Measurements from ENCODE around the gene TBC1D22A.

TBC1D22A gene

DNA sequence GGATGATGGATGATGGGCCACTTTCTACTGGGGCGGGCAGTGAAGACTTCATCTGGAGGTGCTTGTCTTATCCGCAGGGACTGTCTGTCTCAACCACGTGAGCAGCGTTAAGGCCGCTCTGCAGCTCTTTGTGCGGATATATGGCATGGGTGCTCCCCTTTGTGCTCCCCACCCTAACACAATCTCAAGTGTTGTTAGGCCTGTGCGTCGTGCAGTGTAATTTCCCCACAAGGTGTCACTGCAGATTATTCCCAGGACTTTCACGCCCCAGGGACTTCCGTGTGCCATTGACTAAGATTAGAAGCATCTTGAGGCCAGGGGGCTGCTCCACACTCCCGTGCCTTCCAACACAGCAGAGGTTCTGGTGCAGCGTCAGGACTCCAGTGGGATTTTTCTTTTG lies 65.3 kb downstream of the TBC1D22A start:
- Histone ChIP-seq H2AFZ (ENCODE audit: low read depth) (no peak overlapping the region), H4K20me1 (ENCODE audit: insufficient read depth) (no peaks in the 10 kb centered on the region), H3K9ac (no peak overlapping the region), H3K27ac (no peak overlapping the region), H3K4me2 (no peak overlapping the region), H3K4me3 (IDR thresholded peaks at IDR 0.05; ENCODE audit: insufficient read depth, low read depth, low read length) (no peak overlapping the region), H3K36me3 (ENCODE audit: insufficient read depth) (no peaks in the 10 kb centered on the region), H3K4me1 (ENCODE audit: low read depth, poor library complexity, severe bottlenecking) (no peaks in the 10 kb centered on the region), H3K79me2 (ENCODE audit: insufficient read depth, low read depth) (no peaks in the 10 kb centered on the region), H3K27me3 (ENCODE audit: insufficient read depth, low read depth) (no peaks in the 10 kb centered on the region)
- TF ChIP-seq, protein P1, sequence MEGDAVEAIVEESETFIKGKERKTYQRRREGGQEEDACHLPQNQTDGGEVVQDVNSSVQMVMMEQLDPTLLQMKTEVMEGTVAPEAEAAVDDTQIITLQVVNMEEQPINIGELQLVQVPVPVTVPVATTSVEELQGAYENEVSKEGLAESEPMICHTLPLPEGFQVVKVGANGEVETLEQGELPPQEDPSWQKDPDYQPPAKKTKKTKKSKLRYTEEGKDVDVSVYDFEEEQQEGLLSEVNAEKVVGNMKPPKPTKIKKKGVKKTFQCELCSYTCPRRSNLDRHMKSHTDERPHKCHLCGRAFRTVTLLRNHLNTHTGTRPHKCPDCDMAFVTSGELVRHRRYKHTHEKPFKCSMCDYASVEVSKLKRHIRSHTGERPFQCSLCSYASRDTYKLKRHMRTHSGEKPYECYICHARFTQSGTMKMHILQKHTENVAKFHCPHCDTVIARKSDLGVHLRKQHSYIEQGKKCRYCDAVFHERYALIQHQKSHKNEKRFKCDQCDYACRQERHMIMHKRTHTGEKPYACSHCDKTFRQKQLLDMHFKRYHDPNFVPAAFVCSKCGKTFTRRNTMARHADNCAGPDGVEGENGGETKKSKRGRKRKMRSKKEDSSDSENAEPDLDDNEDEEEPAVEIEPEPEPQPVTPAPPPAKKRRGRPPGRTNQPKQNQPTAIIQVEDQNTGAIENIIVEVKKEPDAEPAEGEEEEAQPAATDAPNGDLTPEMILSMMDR (conservative IDR thresholded peaks at IDR 0.05; ENCODE audit: low read depth, low read length): no peak

DNA sequence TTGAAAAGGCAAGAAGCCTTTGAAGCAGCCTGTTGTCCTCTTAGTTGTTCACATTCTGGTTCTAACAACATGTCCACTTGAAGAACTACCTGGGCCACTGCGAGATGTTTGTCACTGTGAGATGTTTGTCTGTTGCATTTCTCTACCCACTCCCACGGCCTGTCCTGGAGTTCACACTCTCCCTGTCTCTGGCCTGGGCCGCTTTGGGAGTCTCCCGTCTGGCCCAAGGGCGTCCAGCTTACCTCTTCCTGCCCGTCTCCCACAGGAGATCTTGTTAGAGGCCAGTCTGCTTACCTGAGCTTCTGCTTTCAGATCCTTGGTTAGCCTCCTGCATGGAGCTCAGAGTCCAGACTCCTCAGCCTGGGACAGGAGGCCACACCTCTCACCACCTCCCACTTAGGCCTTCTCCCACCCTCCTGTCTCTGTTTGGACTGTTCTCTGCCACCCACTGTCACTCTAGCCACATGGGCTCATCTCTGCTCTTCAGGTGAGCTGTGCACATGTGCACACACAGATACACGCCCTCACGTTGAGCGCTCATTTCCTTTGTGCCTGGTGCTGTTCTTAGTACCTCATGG lies 66.0 kb downstream of the TBC1D22A start:
- H3K9ac ChIP-seq: no peak overlapping the region
- no peaks in the 10 kb centered on the region for H3K27me3 ChIP-seq (ENCODE audit: insufficient read depth, low read depth)
- no peak overlapping the region for H3K27ac ChIP-seq
- TF ChIP-seq, protein P1 (conservative IDR thresholded peaks at IDR 0.05; ENCODE audit: low read depth, low read length): no peak
- H3K79me2 ChIP-seq (ENCODE audit: insufficient read depth, low read depth): no peaks in the 10 kb centered on the region
- H4K20me1 ChIP-seq (ENCODE audit: insufficient read depth): no peaks in the 10 kb centered on the region
- H2AFZ ChIP-seq (ENCODE audit: low read depth): no peak overlapping the region
- H3K36me3 ChIP-seq (ENCODE audit: insufficient read depth): no peaks in the 10 kb centered on the region
- H3K4me1 ChIP-seq (ENCODE audit: low read depth, poor library complexity, severe bottlenecking): no peaks in the 10 kb centered on the region
- H3K4me3 ChIP-seq (IDR thresholded peaks at IDR 0.05; ENCODE audit: insufficient read depth, low read depth, low read length): no peak overlapping the region
- H3K4me2 ChIP-seq: no peak overlapping the region

DNA sequence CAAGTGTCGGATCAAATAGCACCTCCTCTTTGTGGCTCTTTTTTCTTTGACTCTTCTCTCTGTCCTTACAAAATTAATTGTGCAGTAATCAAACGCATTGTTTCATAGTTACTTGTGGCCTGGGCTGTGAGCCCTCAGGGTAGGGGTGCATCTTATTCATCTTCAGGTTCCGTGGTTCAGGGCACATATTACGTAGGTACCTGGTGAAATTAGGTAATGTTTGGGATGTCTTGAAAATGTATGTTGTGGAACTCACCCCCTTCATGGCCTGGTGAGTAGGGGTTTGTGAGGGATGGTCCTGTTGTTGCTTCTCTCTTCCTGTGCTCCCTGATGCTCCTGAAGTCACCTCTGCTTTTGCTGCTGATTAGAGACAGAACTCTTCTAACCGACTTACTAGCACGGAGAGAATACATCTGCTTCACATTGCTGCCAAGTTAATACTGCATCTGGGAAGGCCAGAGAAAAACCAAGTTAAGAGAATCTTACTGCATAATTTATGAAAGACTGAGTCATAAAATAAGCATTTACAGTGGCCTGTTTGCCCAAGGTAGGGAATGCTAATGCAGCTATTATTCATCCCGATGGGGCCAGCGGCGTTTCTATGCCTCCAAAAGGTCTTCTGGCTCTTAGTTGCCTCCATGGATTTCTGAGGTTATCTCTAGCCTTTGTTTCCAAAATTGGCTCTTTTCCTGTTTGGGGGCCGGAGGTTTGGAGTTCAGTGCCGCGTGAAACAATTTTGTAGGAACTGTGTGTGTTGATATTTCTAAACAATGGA lies 66.9 kb downstream of the TBC1D22A start:
- H3K27ac ChIP-seq: no peak overlapping the region
- no peak overlapping the region for H3K9ac ChIP-seq
- H3K79me2 ChIP-seq (ENCODE audit: insufficient read depth, low read depth): no peaks in the 10 kb centered on the region
- TF ChIP-seq, protein P1 (conservative IDR thresholded peaks at IDR 0.05; ENCODE audit: low read depth, low read length): no peak
- no peaks in the 10 kb centered on the region for H4K20me1 ChIP-seq (ENCODE audit: insufficient read depth)
- H2AFZ ChIP-seq (ENCODE audit: low read depth): no peak overlapping the region
- H3K27me3 ChIP-seq (ENCODE audit: insufficient read depth, low read depth): no peaks in the 10 kb centered on the region
- no peak overlapping the region for H3K4me2 ChIP-seq
- H3K4me3 ChIP-seq (IDR thresholded peaks at IDR 0.05; ENCODE audit: insufficient read depth, low read depth, low read length): no peak overlapping the region
- H3K36me3 ChIP-seq (ENCODE audit: insufficient read depth): no peaks in the 10 kb centered on the region
- H3K4me1 ChIP-seq (ENCODE audit: low read depth, poor library complexity, severe bottlenecking): no peaks in the 10 kb centered on the region

DNA sequence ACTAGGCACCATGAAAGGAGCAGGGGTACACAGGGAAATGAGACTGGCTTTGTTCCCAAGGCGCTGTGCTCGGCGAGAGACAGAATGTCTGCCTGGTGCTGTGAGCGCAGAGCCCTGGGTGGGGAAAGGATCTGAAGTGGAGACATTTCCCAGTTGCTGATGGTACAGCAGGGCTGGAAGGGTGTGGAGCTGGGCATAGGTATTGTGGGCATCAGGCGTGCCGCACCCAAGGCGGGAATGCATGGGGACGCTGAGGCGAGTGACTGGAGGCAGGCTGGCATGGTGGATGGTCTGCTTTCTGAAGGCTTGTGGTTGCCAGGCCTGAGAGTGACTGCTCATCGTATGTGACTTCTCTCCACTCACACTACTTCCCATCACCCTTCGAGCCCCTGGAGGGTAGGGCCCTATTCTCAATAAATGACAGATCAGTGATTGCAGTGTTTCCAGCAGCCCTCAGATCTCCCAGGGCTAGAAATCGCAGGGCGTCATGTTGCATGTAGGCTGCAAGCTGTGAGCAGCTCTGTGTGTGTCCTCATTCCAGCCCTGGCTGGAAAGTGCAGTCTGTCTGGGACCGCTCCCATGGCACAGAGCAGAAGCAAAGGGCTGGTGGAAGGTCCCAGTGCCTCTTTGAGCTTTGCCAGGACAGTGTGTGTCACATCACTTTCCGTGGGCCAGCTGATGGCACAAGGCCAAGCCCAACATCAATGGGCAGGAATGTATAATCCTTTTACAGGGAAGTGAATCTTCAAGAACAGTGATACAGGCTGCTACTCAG lies 67.7 kb downstream of the TBC1D22A start:
- H3K4me1 ChIP-seq (ENCODE audit: low read depth, poor library complexity, severe bottlenecking): no peaks in the 10 kb centered on the region
- H3K9ac ChIP-seq: no peak overlapping the region
- TF ChIP-seq, protein P1 (conservative IDR thresholded peaks at IDR 0.05; ENCODE audit: low read depth, low read length): no peak
- H2AFZ ChIP-seq (ENCODE audit: low read depth): no peak overlapping the region
- no peak overlapping the region for H3K4me3 ChIP-seq (IDR thresholded peaks at IDR 0.05; ENCODE audit: insufficient read depth, low read depth, low read length)
- no peaks in the 10 kb centered on the region for H4K20me1 ChIP-seq (ENCODE audit: insufficient read depth)
- H3K36me3 ChIP-seq (ENCODE audit: insufficient read depth): no peaks in the 10 kb centered on the region
- no peak overlapping the region for H3K27ac ChIP-seq
- no peaks in the 10 kb centered on the region for H3K79me2 ChIP-seq (ENCODE audit: insufficient read depth, low read depth)
- no peaks in the 10 kb centered on the region for H3K27me3 ChIP-seq (ENCODE audit: insufficient read depth, low read depth)
- H3K4me2 ChIP-seq: no peak overlapping the region
